A549 (cell line): Measurements from ENCODE around the gene MTERF2.

Source experiments
- EP300 ChIP-seq, 2 experiments: fragments of >200 bp; sonication (Bioruptor Twin); formaldehyde crosslinking; IDR thresholded peaks; 2 replicates in 1 of 2; 3 replicates in 1 of 2; pipeline ENCODE4 v1.6.1; 2016 to 2017
- HDAC2 ChIP-seq: fragments of 200-600 bp; sonication (generic); IDR thresholded peaks from 2 replicates; pipeline ENCODE4 v1.6.1; 2016
- HES2 ChIP-seq: fragments of >200 bp; sonication (Bioruptor Twin); formaldehyde crosslinking; IDR thresholded peaks from 2 replicates; pipeline ENCODE4 v1.6.1; 2016
- JUN ChIP-seq, 2 experiments: fragments of >200 bp; sonication (Bioruptor Twin); formaldehyde crosslinking; IDR thresholded peaks; 2 replicates in 1 of 2; 3 replicates in 1 of 2; pipeline ENCODE4 v1.6.1; 2016 to 2017
- KDM1A ChIP-seq: fragments of 200-600 bp; sonication (generic); IDR thresholded peaks from 2 replicates; pipeline ENCODE4 v1.6.1; 2016; ENCODE audit warnings: low read depth, mild to moderate bottlenecking
- MAX ChIP-seq: IDR thresholded peaks from 2 replicates; pipeline ENCODE4 v1.6.1; 2012
- MAZ ChIP-seq: fragments of 150-350 bp; IDR thresholded peaks from 2 replicates; pipeline ENCODE4 v1.6.1; 2014; ENCODE audit warnings: antibody characterized with exemption, low read depth, low read length, borderline replicate concordance
- NR3C1 ChIP-seq: fragments of >200 bp; sonication (Bioruptor Twin); formaldehyde crosslinking; IDR thresholded peaks from 3 replicates; pipeline ENCODE4 v1.6.1; 2017
- POLR2A ChIP-seq: IDR thresholded peaks from 2 replicates; pipeline ENCODE4 v1.6.1; 2012; ENCODE audit warnings: mild to moderate bottlenecking, low read length
- TF ChIP-seq, protein P1 (sequence below): fragments of >200 bp; sonication (Bioruptor Twin); formaldehyde crosslinking; IDR thresholded peaks from 3 replicates; pipeline ENCODE4 v1.5.1; 2016
- TF ChIP-seq, protein P2 (sequence below): fragments of 150-350 bp; IDR thresholded peaks from 2 replicates; pipeline ENCODE4 v1.6.1; 2014; ENCODE audit warnings: low read depth, mild to moderate bottlenecking, low read length
- TF ChIP-seq, protein P3 (sequence below): fragments of 200-600 bp; sonication (generic); IDR thresholded peaks from 2 replicates; pipeline ENCODE4 v1.6.1; 2016; ENCODE audit warnings: antibody characterized with exemption, mild to moderate bottlenecking, moderate library complexity

DNA sequence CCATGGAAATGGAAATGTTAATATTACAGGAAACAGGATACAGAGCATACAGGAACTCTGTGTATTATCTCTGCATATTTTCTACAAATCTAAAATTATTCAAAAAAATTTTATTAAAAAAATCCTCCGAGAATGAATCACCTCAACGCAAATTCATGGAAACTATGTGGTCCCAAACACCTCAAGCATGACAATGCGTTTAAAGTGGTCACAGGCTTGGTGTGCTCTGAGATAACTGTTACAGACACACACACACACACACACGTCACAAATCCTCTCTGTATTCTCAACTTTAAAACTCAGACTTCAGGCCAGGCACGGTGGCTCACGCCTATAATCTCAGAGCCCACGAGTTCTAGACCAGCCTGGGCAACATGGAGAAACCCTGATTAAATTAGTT lies 45.3 kb upstream of the MTERF2 start:
- TF ChIP-seq, protein P1, sequence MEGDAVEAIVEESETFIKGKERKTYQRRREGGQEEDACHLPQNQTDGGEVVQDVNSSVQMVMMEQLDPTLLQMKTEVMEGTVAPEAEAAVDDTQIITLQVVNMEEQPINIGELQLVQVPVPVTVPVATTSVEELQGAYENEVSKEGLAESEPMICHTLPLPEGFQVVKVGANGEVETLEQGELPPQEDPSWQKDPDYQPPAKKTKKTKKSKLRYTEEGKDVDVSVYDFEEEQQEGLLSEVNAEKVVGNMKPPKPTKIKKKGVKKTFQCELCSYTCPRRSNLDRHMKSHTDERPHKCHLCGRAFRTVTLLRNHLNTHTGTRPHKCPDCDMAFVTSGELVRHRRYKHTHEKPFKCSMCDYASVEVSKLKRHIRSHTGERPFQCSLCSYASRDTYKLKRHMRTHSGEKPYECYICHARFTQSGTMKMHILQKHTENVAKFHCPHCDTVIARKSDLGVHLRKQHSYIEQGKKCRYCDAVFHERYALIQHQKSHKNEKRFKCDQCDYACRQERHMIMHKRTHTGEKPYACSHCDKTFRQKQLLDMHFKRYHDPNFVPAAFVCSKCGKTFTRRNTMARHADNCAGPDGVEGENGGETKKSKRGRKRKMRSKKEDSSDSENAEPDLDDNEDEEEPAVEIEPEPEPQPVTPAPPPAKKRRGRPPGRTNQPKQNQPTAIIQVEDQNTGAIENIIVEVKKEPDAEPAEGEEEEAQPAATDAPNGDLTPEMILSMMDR = no peak
- TF ChIP-seq EP300 (IDR thresholded peaks at IDR 0.05) = no peak
- no peak for TF ChIP-seq MAZ
- no peak for TF ChIP-seq HES2
- TF ChIP-seq, protein P2, sequence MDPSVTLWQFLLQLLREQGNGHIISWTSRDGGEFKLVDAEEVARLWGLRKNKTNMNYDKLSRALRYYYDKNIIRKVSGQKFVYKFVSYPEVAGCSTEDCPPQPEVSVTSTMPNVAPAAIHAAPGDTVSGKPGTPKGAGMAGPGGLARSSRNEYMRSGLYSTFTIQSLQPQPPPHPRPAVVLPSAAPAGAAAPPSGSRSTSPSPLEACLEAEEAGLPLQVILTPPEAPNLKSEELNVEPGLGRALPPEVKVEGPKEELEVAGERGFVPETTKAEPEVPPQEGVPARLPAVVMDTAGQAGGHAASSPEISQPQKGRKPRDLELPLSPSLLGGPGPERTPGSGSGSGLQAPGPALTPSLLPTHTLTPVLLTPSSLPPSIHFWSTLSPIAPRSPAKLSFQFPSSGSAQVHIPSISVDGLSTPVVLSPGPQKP = no peak
- TF ChIP-seq POLR2A = no peak
- no peak for TF ChIP-seq HDAC2
- TF ChIP-seq KDM1A = no peak
- no peak for TF ChIP-seq NR3C1
- TF ChIP-seq MAX = no peak
- TF ChIP-seq, protein P3, sequence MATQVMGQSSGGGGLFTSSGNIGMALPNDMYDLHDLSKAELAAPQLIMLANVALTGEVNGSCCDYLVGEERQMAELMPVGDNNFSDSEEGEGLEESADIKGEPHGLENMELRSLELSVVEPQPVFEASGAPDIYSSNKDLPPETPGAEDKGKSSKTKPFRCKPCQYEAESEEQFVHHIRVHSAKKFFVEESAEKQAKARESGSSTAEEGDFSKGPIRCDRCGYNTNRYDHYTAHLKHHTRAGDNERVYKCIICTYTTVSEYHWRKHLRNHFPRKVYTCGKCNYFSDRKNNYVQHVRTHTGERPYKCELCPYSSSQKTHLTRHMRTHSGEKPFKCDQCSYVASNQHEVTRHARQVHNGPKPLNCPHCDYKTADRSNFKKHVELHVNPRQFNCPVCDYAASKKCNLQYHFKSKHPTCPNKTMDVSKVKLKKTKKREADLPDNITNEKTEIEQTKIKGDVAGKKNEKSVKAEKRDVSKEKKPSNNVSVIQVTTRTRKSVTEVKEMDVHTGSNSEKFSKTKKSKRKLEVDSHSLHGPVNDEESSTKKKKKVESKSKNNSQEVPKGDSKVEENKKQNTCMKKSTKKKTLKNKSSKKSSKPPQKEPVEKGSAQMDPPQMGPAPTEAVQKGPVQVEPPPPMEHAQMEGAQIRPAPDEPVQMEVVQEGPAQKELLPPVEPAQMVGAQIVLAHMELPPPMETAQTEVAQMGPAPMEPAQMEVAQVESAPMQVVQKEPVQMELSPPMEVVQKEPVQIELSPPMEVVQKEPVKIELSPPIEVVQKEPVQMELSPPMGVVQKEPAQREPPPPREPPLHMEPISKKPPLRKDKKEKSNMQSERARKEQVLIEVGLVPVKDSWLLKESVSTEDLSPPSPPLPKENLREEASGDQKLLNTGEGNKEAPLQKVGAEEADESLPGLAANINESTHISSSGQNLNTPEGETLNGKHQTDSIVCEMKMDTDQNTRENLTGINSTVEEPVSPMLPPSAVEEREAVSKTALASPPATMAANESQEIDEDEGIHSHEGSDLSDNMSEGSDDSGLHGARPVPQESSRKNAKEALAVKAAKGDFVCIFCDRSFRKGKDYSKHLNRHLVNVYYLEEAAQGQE = no peak
- no peak for TF ChIP-seq JUN (IDR thresholded peaks at IDR 0.05)
